Peyer's patch (tissue), 4 donors: ENCODE measurements around the gene TMCO2.

Experiments used
- POLR2A ChIP-seq, 2 donors: fragments of 450-650 bp; IDR thresholded peaks; one replicate each; pipeline ENCODE4 v1.5.1; 2017; ENCODE audit warnings: antibody characterized with exemption in 2 of 2, mild to moderate bottlenecking in 2 of 2, moderate library complexity in 2 of 2
- TF ChIP-seq, protein P1 (sequence below), 6 experiments: fragments of 450-650 bp in 4 of 6; fragments of 200-600 bp in 2 of 6; sonication (generic) in 1 of 6; IDR thresholded peaks; one replicate each; pipeline ENCODE4 v1.5.1; 2017 to 2019; ENCODE audit warnings: antibody characterized with exemption in 6 of 6, mild to moderate bottlenecking in 3 of 6, moderate library complexity in 1 of 6

DNA sequence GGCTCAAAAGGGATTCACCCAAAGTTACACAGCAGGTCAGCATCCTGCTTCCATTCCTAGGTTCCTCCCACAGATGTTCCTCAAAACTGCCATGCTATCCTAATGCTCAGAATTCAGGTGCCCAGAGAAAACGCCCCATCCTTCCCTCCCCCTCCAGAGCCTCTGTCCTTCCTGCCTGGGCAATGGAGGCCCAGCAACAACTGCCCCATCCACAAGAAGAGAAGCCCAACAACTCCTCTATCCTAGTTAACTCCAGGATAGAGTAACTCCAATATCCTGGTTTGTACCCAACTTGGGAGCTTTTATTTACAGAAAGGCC is 52.5 kb downstream of the TMCO2 start:
- TF ChIP-seq, protein P1, sequence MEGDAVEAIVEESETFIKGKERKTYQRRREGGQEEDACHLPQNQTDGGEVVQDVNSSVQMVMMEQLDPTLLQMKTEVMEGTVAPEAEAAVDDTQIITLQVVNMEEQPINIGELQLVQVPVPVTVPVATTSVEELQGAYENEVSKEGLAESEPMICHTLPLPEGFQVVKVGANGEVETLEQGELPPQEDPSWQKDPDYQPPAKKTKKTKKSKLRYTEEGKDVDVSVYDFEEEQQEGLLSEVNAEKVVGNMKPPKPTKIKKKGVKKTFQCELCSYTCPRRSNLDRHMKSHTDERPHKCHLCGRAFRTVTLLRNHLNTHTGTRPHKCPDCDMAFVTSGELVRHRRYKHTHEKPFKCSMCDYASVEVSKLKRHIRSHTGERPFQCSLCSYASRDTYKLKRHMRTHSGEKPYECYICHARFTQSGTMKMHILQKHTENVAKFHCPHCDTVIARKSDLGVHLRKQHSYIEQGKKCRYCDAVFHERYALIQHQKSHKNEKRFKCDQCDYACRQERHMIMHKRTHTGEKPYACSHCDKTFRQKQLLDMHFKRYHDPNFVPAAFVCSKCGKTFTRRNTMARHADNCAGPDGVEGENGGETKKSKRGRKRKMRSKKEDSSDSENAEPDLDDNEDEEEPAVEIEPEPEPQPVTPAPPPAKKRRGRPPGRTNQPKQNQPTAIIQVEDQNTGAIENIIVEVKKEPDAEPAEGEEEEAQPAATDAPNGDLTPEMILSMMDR (IDR thresholded peaks at IDR 0.05): no peak
- no peak for TF ChIP-seq POLR2A (IDR thresholded peaks at IDR 0.05)
